H1 (cell line): ENCODE results near the gene ITPKB. TPM values are rescaled to one million over a fixed set of nuclear protein-coding genes. Genes with fewer than 3 reads are reported as not detected.

ENCODE experiments used
- CTCF ChIA-PET: fragments of 300-600 bp; sonication (Branson Sonifier 250); formaldehyde crosslinking; loops from one replicate; lab custom pipeline; 2021; ENCODE audit not compliant: partially characterized antibody; lab: Charles Lee
- POLR2A ChIA-PET: fragments of 300-600 bp; sonication (Branson Sonifier 250); formaldehyde crosslinking; loops from one replicate; lab custom pipeline; 2021; ENCODE audit warnings: inconsistent platforms; ENCODE audit not compliant: partially characterized antibody; lab: Charles Lee
- DNase-seq, 2 experiments: peaks; one replicate each; pipeline versions ENCODE4 v3.0.0 to v3.0.0-alpha.2; 2010 to 2022; ENCODE audit warnings: low spot score in 2 of 2, low read depth in 1 of 2, mixed read lengths in 1 of 2
- FAIRE-seq: peaks from 2 replicates; lab custom pipeline; 2011; peaks lifted over from hg19 to GRCh38; lab: Jason Lieb, UNC
- H2AFZ ChIP-seq: 2 replicates; pipeline ENCODE4 v1.8.1; 2012; ENCODE audit warnings: low read length, inconsistent platforms
- H2AK5ac ChIP-seq: 2 replicates; pipeline ENCODE4 v1.6.1; 2013; ENCODE audit warnings: low read depth, low read length
- H2BK120ac ChIP-seq: replicated peaks from 2 replicates; pipeline ENCODE3; 2013; ENCODE audit warnings: low read depth, low read length, inconsistent platforms
- H2BK12ac ChIP-seq: 2 replicates; pipeline ENCODE4 v1.6.1; 2013; ENCODE audit warnings: low read depth, low read length
- H2BK15ac ChIP-seq: 2 replicates; pipeline ENCODE4 v1.6.1; 2013; ENCODE audit warnings: low read length
- H2BK20ac ChIP-seq: 2 replicates; pipeline ENCODE4 v1.6.1; 2013; ENCODE audit warnings: low read length
- H2BK5ac ChIP-seq: 2 replicates; pipeline ENCODE4 v1.6.1; 2013; ENCODE audit warnings: low read depth, low read length
- H3K14ac ChIP-seq: 2 replicates; pipeline ENCODE4 v1.6.1; 2013; ENCODE audit warnings: inconsistent platforms; ENCODE audit not compliant: insufficient read length
- H3K18ac ChIP-seq: 2 replicates; pipeline ENCODE4 v1.6.1; 2013; ENCODE audit warnings: low read length; ENCODE audit errors: extremely low read depth
- H3K23ac ChIP-seq: 2 replicates; pipeline ENCODE4 v1.6.1; 2013; ENCODE audit warnings: inconsistent platforms; ENCODE audit not compliant: insufficient read length
- H3K23me2 ChIP-seq: 2 replicates; pipeline ENCODE4 v1.6.1; 2013; ENCODE audit warnings: low read depth, low read length
- H3K27ac ChIP-seq: 2 replicates; pipeline ENCODE4 v1.6.1; 2011; ENCODE audit warnings: low read depth, low read length, inconsistent platforms
- H3K27me3 ChIP-seq, 4 experiments: replicated peaks in 1 of 4; 1 replicate in 1 of 4; 2 replicates in 3 of 4; pipeline versions ENCODE4 v1.6.1 to v1.8.1; 2011 to 2013; ENCODE audit warnings: low read length in 3 of 4, mild to moderate bottlenecking in 3 of 4, inconsistent platforms in 2 of 4, mixed read lengths in 2 of 4, moderate library complexity in 1 of 4; ENCODE audit not compliant: control insufficient read depth in 3 of 4, insufficient read depth in 3 of 4; ENCODE audit errors: extremely low read depth in 1 of 4
- H3K36me3 ChIP-seq, 4 experiments: 2 replicates each; pipeline versions ENCODE4 v1.6.1 to v1.8.1; 2011 to 2013; ENCODE audit warnings: mild to moderate bottlenecking in 4 of 4, low read length in 3 of 4, moderate library complexity in 2 of 4, control low read depth in 1 of 4, inconsistent platforms in 1 of 4; ENCODE audit not compliant: insufficient read depth in 4 of 4, control insufficient read depth in 2 of 4
- H3K4ac ChIP-seq: replicated peaks from 2 replicates; pipeline ENCODE3; 2013; ENCODE audit warnings: low read length, low read depth, mixed read lengths, inconsistent platforms; ENCODE audit not compliant: insufficient read length
- H3K4me1 ChIP-seq, 4 experiments: replicated peaks in 1 of 4; 1 replicate in 1 of 4; 2 replicates in 3 of 4; pipeline versions ENCODE4 v1.6.1 to v1.8.1; 2011 to 2013; ENCODE audit warnings: low read length in 3 of 4, inconsistent platforms in 2 of 4, mixed read lengths in 1 of 4; ENCODE audit not compliant: insufficient read depth in 4 of 4, control insufficient read depth in 3 of 4
- H3K4me2 ChIP-seq, 2 experiments: 2 replicates each; pipeline versions ENCODE4 v1.6.1 to v1.8.1; 2011 to 2013; ENCODE audit warnings: low read depth in 2 of 2, low read length in 2 of 2, control low read depth in 1 of 2, inconsistent platforms in 1 of 2, mild to moderate bottlenecking in 1 of 2; ENCODE audit not compliant: insufficient read depth in 1 of 2
- H3K4me3 ChIP-seq, 4 experiments: fragments of 200-600, 300-600 bp in 1 of 4; sonication (generic), shearing (Covaris generic), sonication (Bioruptor Twin) in 1 of 4; 2 replicates each; pipeline versions ENCODE4 v1.5.1 to v1.8.1; 2011 to 2016; ENCODE audit warnings: low read length in 4 of 4, low read depth in 3 of 4, control low read depth in 2 of 4, inconsistent platforms in 2 of 4, mild to moderate bottlenecking in 2 of 4, mixed read lengths in 1 of 4, moderate library complexity in 1 of 4; ENCODE audit not compliant: insufficient read depth in 2 of 4; ENCODE audit errors: extremely low read depth in 1 of 4
- H3K56ac ChIP-seq: replicated peaks from 2 replicates; pipeline ENCODE3; 2013; ENCODE audit warnings: low read depth, mild to moderate bottlenecking, mixed read lengths, low read length, inconsistent platforms; ENCODE audit not compliant: insufficient read length
- H3K79me1 ChIP-seq: 2 replicates; pipeline ENCODE4 v1.6.1; 2013; ENCODE audit warnings: low read depth, low read length, control low read depth
- H3K79me2 ChIP-seq, 2 experiments: 2 replicates each; pipeline versions ENCODE4 v1.6.1 to v1.8.1; 2012 to 2013; ENCODE audit warnings: low read length in 2 of 2, mild to moderate bottlenecking in 2 of 2, inconsistent platforms in 1 of 2; ENCODE audit not compliant: insufficient read depth in 2 of 2, control insufficient read depth in 1 of 2
- H3K9ac ChIP-seq, 4 experiments: replicated peaks in 1 of 4; 1 replicate in 1 of 4; 2 replicates in 3 of 4; pipeline versions ENCODE4 v1.6.1 to v1.8.1; 2011 to 2013; ENCODE audit warnings: low read depth in 3 of 4, low read length in 3 of 4, control low read depth in 2 of 4, mild to moderate bottlenecking in 2 of 4, moderate library complexity in 2 of 4, inconsistent platforms in 1 of 4; ENCODE audit errors: extremely low read depth in 1 of 4
- H3K9me3 ChIP-seq, 2 experiments: 2 replicates each; pipeline versions ENCODE4 v1.6.1 to v1.8.1; 2012 to 2013; ENCODE audit warnings: mild to moderate bottlenecking in 2 of 2, moderate library complexity in 2 of 2, control low read depth in 1 of 2, inconsistent platforms in 1 of 2, low read depth in 1 of 2, low read length in 1 of 2, mixed read lengths in 1 of 2; ENCODE audit not compliant: insufficient read depth in 2 of 2
- H4K20me1 ChIP-seq, 2 experiments: replicated peaks in 1 of 2; 2 replicates each; pipeline versions ENCODE3 to v1.8.1; 2011 to 2013; ENCODE audit warnings: inconsistent platforms in 2 of 2, low read length in 2 of 2, mild to moderate bottlenecking in 1 of 2; ENCODE audit not compliant: insufficient read depth in 2 of 2, control insufficient read depth in 1 of 2
- H4K5ac ChIP-seq: 2 replicates; pipeline ENCODE4 v1.6.1; 2013; ENCODE audit warnings: low read length, low read depth, mixed read lengths, inconsistent platforms; ENCODE audit not compliant: insufficient read length
- H4K8ac ChIP-seq: 2 replicates; pipeline ENCODE4 v1.8.0; 2013; ENCODE audit warnings: mild to moderate bottlenecking, moderate library complexity, low read length, inconsistent platforms; ENCODE audit not compliant: insufficient read depth; ENCODE audit errors: extremely low read depth
- H4K91ac ChIP-seq: replicated peaks from 2 replicates; pipeline ENCODE3; 2013; ENCODE audit warnings: low read length, mixed read lengths, inconsistent platforms; ENCODE audit not compliant: insufficient read length
- ATF2 ChIP-seq: IDR thresholded peaks from 2 replicates; pipeline ENCODE4 v1.6.1; 2012; ENCODE audit warnings: low read length, inconsistent platforms
- BRCA1 ChIP-seq: IDR thresholded peaks from 2 replicates; pipeline ENCODE4 v1.6.1; 2012; ENCODE audit warnings: low read depth, low read length, improper control_type of control experiment
- CTBP2 ChIP-seq: IDR thresholded peaks from 2 replicates; pipeline ENCODE4 v1.7.0; 2011; ENCODE audit warnings: borderline replicate concordance, mild to moderate bottlenecking, moderate library complexity, mixed read lengths, low read length; ENCODE audit not compliant: insufficient read depth, insufficient read length
- HDAC6 ChIP-seq: IDR thresholded peaks from one replicate; pipeline ENCODE4 v1.7.1; 2012; ENCODE audit warnings: low read depth, mild to moderate bottlenecking, inconsistent platforms, low read length, moderate library complexity
- JUND ChIP-seq: IDR thresholded peaks from 2 replicates; pipeline ENCODE4 v1.6.1; 2011; ENCODE audit warnings: mild to moderate bottlenecking, improper control_type of control experiment, low read length
- MAX ChIP-seq: IDR thresholded peaks from 2 replicates; pipeline ENCODE4 v1.6.1; 2012; ENCODE audit warnings: inconsistent platforms
- NANOG ChIP-seq: IDR thresholded peaks from 2 replicates; pipeline ENCODE4 v1.6.1; 2011; ENCODE audit warnings: low read length, low read depth, mild to moderate bottlenecking, inconsistent platforms; ENCODE audit not compliant: insufficient read depth, poor library complexity, severe bottlenecking
- POU5F1 ChIP-seq: IDR thresholded peaks from 2 replicates; pipeline ENCODE4 v1.6.1; 2011; ENCODE audit warnings: low read depth, mild to moderate bottlenecking, low read length, moderate library complexity
- SP4 ChIP-seq: IDR thresholded peaks from 2 replicates; pipeline ENCODE4 v1.6.1; 2012; ENCODE audit warnings: low read length, inconsistent platforms
- SRF ChIP-seq: IDR thresholded peaks from 2 replicates; pipeline ENCODE4 v1.6.1; 2011; ENCODE audit warnings: mild to moderate bottlenecking, low read depth, low read length, moderate library complexity
- TBP ChIP-seq: IDR thresholded peaks from 2 replicates; pipeline ENCODE4 v1.6.1; 2011; ENCODE audit warnings: low read depth, low read length, improper control_type of control experiment
- WGBS, 2 experiments: shearing (Covaris generic) in 1 of 2; methylation state at CpG; one replicate each; pipeline versions ENCODE4 v1.1.6 to v1.1.7; 2013 to 2015; ENCODE audit warnings: low lambda C conversion rate in 2 of 2, mixed read lengths in 2 of 2, inconsistent platforms in 1 of 2, low coverage in 1 of 2, missing lambda C conversion rate in 1 of 2; ENCODE audit not compliant: insufficient replicate concordance in 2 of 2, insufficient coverage in 1 of 2, insufficient read length in 1 of 2; ENCODE audit errors: extremely low coverage in 1 of 2, missing lambda C conversion rate in 1 of 2; 5-methylcytosine and 5-hydroxymethylcytosine counted together
- polyA plus RNA-seq, 7 experiments: library from polyadenylated mRNA; depleted of rRNA in 3 of 7; stranded (reverse) in 5 of 7; unstranded in 2 of 7; fragments of >200 nt in 5 of 7; fragments of 200-250 nt in 2 of 7; gene quantifications; 1 replicate in 5 of 7; 2 replicates in 1 of 7; 4 replicates in 1 of 7; pipeline versions ENCODE4 v1.2.1 to v1.2.3, GENCODE V29; 2011 to 2013; ENCODE audit warnings: missing spikeins in 2 of 7, mixed read lengths in 2 of 7
- total RNA-seq: library from RNA; stranded (reverse); fragmentation: NEBNext Ultra II Directional; extraction: Animal tissue kit (Norgen Biotek cat#: 25700); gene quantifications from 2 replicates; pipeline ENCODE4 v1.2.1, GENCODE V29; 2021

The ITPKB gene
- total and polyA plus RNA-seq, 2 of the 8 experiments (the other 6 are each of a cell fraction or from before 2014, with no cell fraction given): 1.7 to 4.8 TPM

GRCh38 chr1:226636847-226637096, 102.3 kb downstream of the ITPKB start:
- H3K4me2 ChIP-seq: no peak overlapping the region
- H3K36me3 ChIP-seq: no peaks in the 10 kb centered on the region
- no peaks in the 10 kb centered on the region for H3K79me1 ChIP-seq
- no peak overlapping the region for H2BK20ac ChIP-seq
- no peak overlapping the region for H3K14ac ChIP-seq
- no peaks in the 10 kb centered on the region for H3K27me3 ChIP-seq
- H3K79me2 ChIP-seq: no peaks in the 10 kb centered on the region
- no peak overlapping the region for H4K91ac ChIP-seq
- CTCF ChIA-PET: interaction anchor here (1.2 to 14.1 kb wide), 12 partner anchors 11 to 190 kb away, joined by 3 to 184 read pairs (median 10); no protein-coding TSS in a partner anchor
- no peak overlapping the region for H3K4ac ChIP-seq
- peaks cover 0 to 7% (median 4%) of the 10 kb centered on the region in 4 experiments; a peak in 5 of 7 replicates for H3K4me1 ChIP-seq
- H2BK5ac ChIP-seq: no peak overlapping the region
- H3K23me2 ChIP-seq: peaks cover 2% of the 10 kb centered on the region; the same call in 1 of the 2 replicates
- no peak overlapping the region for H3K56ac ChIP-seq
- H3K9ac ChIP-seq: no peak overlapping the region
- H3K9me3 ChIP-seq: no peaks in the 10 kb centered on the region
- no peak overlapping the region for H2AFZ ChIP-seq
- H2BK12ac ChIP-seq: no peak overlapping the region
- H3K18ac ChIP-seq: no peak overlapping the region
- H3K27ac ChIP-seq: no peak overlapping the region
- 0 out of 2 replicates have a peak overlapping the region, but pooled peaks have one; percentile 75 for H2AK5ac ChIP-seq
- H4K8ac ChIP-seq: no peak overlapping the region
- 94% methylated on average over 1 of the region's 1 CpG; no CpG with 5 or more reads in 1 of the 2 experiments for WGBS, 2 experiments
- POLR2A ChIA-PET: no interaction called here
- H4K20me1 ChIP-seq: no peaks in the 10 kb centered on the region
- no peak overlapping the region for H3K4me3 ChIP-seq
- H2BK15ac ChIP-seq: no peak overlapping the region
- H4K5ac ChIP-seq: no peak overlapping the region
- FAIRE-seq: no peak
- H2BK120ac ChIP-seq: no peak overlapping the region
- no peak overlapping the region for H3K23ac ChIP-seq
- no peak for DNase-seq
- TF ChIP-seq TBP (no peak), NANOG (no peak), SRF (no peak), ATF2 (no peak), BRCA1 (no peak), SP4 (no peak), MAX (no peak), POU5F1 (no peak), JUND (no peak), HDAC6 (no peak), CTBP2 (no peak)
